ENCODE results near the gene UBASH3A.

DNA sequence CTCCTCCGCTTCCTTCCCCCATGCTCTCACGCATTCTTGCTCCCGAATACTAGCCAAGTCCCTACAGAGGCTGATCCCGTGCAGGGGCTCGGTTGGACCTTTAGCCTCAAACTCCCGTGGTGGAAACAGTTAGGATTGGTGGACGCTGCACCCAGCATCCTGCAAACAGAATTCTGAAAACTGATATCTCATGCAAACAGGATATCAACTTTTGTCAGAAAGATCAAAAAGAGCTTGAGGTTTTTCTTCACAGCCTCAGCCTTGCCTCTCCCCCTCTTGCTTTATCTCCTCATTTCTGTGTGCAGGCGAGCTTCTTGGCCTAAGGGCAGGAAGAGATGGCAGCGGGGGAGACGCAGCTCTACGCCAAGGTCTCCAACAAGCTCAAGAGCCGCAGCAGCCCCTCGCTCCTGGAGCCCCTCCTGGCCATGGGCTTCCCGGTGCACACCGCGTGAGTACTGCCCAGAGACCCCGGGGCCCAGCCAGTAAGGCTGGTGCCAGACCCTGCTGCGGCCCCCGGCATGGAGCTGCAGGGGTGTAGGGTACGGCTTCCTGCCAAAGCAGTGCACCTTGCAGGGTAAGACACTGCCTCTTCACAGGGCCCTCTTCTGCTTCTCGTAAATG lies at the start of gene UBASH3A:
- TF ChIP-seq POLR2A (IDR thresholded peaks at IDR 0.05): no peak
- TF ChIP-seq, protein P1, sequence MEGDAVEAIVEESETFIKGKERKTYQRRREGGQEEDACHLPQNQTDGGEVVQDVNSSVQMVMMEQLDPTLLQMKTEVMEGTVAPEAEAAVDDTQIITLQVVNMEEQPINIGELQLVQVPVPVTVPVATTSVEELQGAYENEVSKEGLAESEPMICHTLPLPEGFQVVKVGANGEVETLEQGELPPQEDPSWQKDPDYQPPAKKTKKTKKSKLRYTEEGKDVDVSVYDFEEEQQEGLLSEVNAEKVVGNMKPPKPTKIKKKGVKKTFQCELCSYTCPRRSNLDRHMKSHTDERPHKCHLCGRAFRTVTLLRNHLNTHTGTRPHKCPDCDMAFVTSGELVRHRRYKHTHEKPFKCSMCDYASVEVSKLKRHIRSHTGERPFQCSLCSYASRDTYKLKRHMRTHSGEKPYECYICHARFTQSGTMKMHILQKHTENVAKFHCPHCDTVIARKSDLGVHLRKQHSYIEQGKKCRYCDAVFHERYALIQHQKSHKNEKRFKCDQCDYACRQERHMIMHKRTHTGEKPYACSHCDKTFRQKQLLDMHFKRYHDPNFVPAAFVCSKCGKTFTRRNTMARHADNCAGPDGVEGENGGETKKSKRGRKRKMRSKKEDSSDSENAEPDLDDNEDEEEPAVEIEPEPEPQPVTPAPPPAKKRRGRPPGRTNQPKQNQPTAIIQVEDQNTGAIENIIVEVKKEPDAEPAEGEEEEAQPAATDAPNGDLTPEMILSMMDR (IDR thresholded peaks at IDR 0.05): no peak
- no peak for TF ChIP-seq POLR2AphosphoS5 (IDR thresholded peaks at IDR 0.05; ENCODE audit: insufficient read depth in 1 of 2, low read depth in 1 of 2)
